IPS-18a (cell line): ENCODE results near the gene SLC1A3.

Experiments used
- H3K27ac ChIP-seq: one replicate; pipeline ENCODE4 v1.5.1; 2013; ENCODE audit warnings: low read length
- H3K27me3 ChIP-seq: one replicate; pipeline ENCODE4 v1.6.1; 2013; ENCODE audit warnings: mild to moderate bottlenecking, low read length; ENCODE audit not compliant: control insufficient read depth, insufficient read depth
- H3K36me3 ChIP-seq: one replicate; pipeline ENCODE4 v1.6.1; 2013; ENCODE audit warnings: low read depth, low read length; ENCODE audit not compliant: control insufficient read depth
- H3K4me1 ChIP-seq: one replicate; pipeline ENCODE4 v1.6.1; 2013; ENCODE audit warnings: low read depth, low read length; ENCODE audit not compliant: control insufficient read depth
- H3K4me3 ChIP-seq: one replicate; pipeline ENCODE4 v1.5.1; 2013; ENCODE audit warnings: low read length
- H3K9ac ChIP-seq: one replicate; pipeline ENCODE4 v1.6.1; 2013; ENCODE audit warnings: mild to moderate bottlenecking, low read length, moderate library complexity
- H3K9me3 ChIP-seq: one replicate; pipeline ENCODE4 v1.6.1; 2013; ENCODE audit warnings: low read depth, low read length; ENCODE audit not compliant: control insufficient read depth

Gene SLC1A3

DNA sequence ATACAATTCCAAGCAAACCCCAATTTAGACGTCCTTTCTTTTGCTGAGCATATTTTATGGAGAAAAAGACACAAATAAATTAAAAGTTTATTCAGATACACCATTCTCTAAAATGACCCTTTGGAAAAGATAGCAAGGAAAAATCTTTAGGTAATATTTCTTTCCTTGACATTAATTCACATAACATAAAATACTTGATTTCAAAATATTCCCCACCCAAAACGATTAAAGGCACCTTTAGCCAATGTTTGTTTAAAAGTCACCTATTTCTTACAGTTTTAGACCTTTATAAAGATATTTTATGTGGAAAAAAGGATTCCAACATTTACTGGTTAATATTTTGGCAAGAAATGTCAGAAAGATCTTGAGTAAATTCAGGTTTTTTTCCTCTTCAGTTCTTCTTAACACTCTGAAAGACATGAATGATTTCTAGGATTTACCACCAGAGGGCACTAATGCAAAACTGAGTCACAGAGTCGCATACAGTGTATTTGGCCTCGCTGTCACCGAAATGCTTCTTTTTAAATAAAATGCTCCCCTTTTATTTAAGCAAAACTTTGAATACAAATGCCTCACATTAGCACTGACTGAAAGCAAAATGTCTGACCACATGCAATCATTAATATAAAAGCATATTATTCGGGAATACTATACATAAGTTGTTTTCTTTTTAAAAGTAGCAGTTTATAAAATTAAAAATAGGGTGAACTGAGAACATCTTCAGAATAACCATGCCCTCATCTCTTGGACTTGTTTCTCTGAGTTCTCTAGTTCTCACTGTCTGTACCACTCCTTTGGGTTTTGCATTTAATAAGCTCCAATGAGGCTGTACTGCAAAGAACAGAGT, 122.5 kb downstream of the SLC1A3 start:
- H3K4me1 ChIP-seq, result peaks cover 8% of the 10 kb centered on the region
- no peak overlapping the region for H3K4me3 ChIP-seq
- H3K36me3 ChIP-seq, result no peaks in the 10 kb centered on the region

DNA sequence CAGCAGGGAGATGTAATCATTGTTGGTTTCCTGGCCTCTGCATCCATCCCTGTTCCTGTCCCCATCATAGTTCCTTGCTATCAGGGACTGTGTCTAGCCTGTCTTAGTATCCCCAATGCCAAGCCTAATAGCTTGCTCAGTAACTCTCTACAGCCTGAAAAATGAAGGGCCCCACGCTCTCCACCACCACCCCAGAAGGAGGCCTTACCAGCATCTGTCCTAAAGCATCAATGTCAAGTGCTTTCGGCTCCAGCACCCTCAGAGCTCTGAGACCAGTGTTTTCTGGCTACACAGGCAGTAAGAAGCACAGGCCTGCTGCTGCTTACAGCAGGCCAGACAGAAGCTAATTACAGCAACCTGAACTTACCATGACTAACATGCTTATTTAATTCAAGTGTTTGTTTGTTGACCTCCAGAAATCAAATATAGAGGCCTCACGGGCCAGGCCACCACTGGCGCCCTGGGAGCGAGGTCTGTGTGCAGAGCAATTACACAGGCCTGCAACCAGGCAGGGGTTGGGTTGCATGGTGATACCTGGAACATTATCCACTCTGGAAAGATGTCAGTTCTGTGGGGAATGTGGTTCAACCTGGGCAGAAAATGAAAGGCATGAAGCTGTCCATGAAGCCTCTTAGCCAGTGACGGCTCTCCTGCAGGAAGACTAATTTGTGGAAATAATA, 124.3 kb downstream of the SLC1A3 start:
- Histone ChIP-seq H3K4me3 (no peak overlapping the region), H3K27me3 (no peaks in the 10 kb centered on the region), H3K4me1 (peaks cover under 1% of the 10 kb centered on the region), H3K9me3 (no peaks in the 10 kb centered on the region), H3K27ac (no peak overlapping the region), H3K36me3 (no peaks in the 10 kb centered on the region), H3K9ac (no peak overlapping the region)

More for the DNA sequence above, 122.5 kb downstream of the SLC1A3 start:
- Histone ChIP-seq H3K27me3 (no peaks in the 10 kb centered on the region), H3K27ac (no peak overlapping the region), H3K9ac (no peak overlapping the region), H3K9me3 (no peaks in the 10 kb centered on the region)

- H3K36me3 ChIP-seq, result no peaks in the 10 kb centered on the region
- no peaks in the 10 kb centered on the region for H3K27me3 ChIP-seq
- no peaks in the 10 kb centered on the region for H3K4me1 ChIP-seq
- H3K9me3 ChIP-seq, result no peaks in the 10 kb centered on the region
- H3K4me3 ChIP-seq, result no peak overlapping the region
- H3K27ac ChIP-seq, result no peak overlapping the region
- H3K9ac ChIP-seq, result no peak overlapping the region
These were observed 126.8 kb downstream of the SLC1A3 start for GRCh38 chr5:36733183-36733582.

DNA sequence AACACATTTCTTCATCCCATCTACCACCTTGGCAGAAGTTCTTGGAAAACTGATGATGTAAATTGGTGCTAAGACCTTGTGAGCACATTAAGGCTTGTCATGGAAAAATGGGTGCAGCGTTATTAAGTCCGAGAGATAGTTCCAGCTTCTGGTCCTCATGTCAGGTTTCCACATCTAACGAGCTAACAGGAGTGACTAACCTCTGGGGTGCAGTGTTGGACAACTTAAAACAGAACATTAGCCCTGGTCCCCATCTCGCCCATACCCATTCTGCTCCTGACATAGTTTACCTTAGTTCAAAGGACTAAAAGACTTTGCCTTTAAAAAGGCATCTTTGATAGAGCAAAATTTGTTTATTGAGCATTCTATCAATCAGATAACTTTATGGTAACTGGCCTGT, 128.0 kb downstream of the SLC1A3 start:
- no peaks in the 10 kb centered on the region for H3K4me1 ChIP-seq

GRCh38 chr5:36735891-36736290, 129.5 kb downstream of the SLC1A3 start:
- H3K9ac ChIP-seq, result no peak overlapping the region
- H3K36me3 ChIP-seq, result no peaks in the 10 kb centered on the region
- H3K4me1 ChIP-seq, result peaks cover 5% of the 10 kb centered on the region
- H3K9me3 ChIP-seq, result no peaks in the 10 kb centered on the region
- H3K4me3 ChIP-seq, result no peak overlapping the region
- H3K27ac ChIP-seq, result no peak overlapping the region
- no peaks in the 10 kb centered on the region for H3K27me3 ChIP-seq

More for the DNA sequence above, 128.0 kb downstream of the SLC1A3 start:
- no peaks in the 10 kb centered on the region for H3K27me3 ChIP-seq
- H3K9ac ChIP-seq, result no peak overlapping the region
- H3K4me3 ChIP-seq, result no peak overlapping the region
- H3K9me3 ChIP-seq, result no peaks in the 10 kb centered on the region
- H3K27ac ChIP-seq, result no peak overlapping the region
- H3K36me3 ChIP-seq, result no peaks in the 10 kb centered on the region
